Measurements from ENCODE around the gene OR51V1. TPM values are rescaled to one million over a fixed set of nuclear protein-coding genes. Genes with fewer than 3 reads are reported as not detected.

Gene OR51V1
- total and polyA plus RNA-seq, 9 donors = not detected

DNA sequence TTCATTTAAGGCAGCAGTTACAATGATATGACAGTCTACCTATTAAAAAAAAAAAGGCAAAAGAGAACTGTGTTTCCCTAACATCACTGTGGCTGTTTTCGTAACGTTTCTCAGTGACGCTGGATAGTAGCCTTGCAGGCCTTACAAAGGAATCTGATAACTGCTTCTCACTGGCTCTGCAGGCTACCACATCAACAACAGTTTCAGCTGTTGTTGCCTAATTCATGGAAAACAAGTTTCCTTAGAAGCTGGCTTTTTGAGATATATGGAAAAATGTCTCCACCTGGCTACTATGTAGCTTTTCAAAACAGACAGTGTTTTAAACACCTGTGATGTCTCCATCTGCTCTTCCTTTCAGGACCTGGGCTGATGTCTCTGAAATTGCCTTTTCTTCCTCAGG lies 3.8 kb downstream of the OR51V1 start:
- Histone ChIP-seq H3K9me3 (no peaks in the 10 kb centered on the region), H3K27me3 (no peaks in the 10 kb centered on the region), H3K27ac (no peak overlapping the region), H3K36me3 (no peaks in the 10 kb centered on the region), H3K4me1 (ENCODE audit: insufficient read depth) (no peaks in the 10 kb centered on the region), H3K4me3 (no peak overlapping the region)
- 44 to 52% (median 46%) methylated on average over 3 of the region's 3 CpGs for WGBS, 3 donors
- intact Hi-C loops (cut with DNase I) = no loop called here
- TF ChIP-seq EP300 (IDR thresholded peaks at IDR 0.05) (no peak), POLR2A (IDR thresholded peaks at IDR 0.05) (no peak)
- no peak for DNase-seq

DNA sequence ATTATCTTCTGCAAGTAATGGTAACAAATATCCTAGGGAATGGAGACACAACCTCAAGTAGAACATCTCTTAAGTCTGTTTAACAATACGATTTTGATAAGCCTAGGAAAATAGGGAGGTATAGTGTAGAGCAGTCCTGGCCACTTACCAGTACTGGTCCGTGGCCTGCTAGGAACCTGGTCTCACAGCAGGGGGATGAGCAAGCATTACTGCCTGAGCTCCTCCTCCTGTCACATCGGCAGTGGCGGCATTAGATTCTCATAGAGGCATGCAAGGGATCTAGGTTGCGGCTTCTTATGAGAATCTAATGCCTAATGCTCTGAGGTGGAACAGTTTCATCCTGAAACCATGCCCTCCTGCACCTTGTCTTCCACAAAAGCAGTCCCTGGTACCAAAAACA lies 4.4 kb downstream of the OR51V1 start:
- 81 to 84% (median 84%) methylated on average over 5 of the region's 5 CpGs for WGBS, 3 donors
- H3K4me3 ChIP-seq = no peak overlapping the region
- no peaks in the 10 kb centered on the region for H3K27me3 ChIP-seq
- intact Hi-C loops (cut with DNase I) = no loop called here
- H3K9me3 ChIP-seq = no peaks in the 10 kb centered on the region
- no peak for TF ChIP-seq POLR2A (IDR thresholded peaks at IDR 0.05)
- TF ChIP-seq EP300 (IDR thresholded peaks at IDR 0.05) = no peak
- DNase-seq = no peak
- H3K4me1 ChIP-seq (ENCODE audit: insufficient read depth) = no peaks in the 10 kb centered on the region
- no peak overlapping the region for H3K27ac ChIP-seq
- H3K36me3 ChIP-seq = no peaks in the 10 kb centered on the region

DNA sequence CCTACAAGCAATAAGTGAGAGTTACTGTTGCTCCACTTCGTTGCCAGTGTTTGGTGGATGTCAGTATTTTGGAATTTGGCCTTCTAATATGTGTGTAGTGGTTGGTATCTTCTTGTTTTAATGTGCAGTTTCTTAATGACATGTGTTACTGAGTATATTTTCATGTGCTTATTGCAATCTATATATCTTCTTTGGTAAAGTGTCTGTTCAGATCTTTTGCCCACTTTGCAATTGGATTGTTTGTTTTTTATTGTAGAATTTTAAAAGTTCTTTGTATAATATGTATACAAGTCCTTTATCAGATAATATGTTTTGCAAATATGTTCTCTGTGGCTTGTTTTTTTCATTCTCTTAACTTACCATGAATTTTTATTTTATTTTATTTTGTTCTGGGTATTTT lies 7.7 kb downstream of the OR51V1 start:
- H3K27ac ChIP-seq = no peak overlapping the region
- no peaks in the 10 kb centered on the region for H3K9me3 ChIP-seq

DNA sequence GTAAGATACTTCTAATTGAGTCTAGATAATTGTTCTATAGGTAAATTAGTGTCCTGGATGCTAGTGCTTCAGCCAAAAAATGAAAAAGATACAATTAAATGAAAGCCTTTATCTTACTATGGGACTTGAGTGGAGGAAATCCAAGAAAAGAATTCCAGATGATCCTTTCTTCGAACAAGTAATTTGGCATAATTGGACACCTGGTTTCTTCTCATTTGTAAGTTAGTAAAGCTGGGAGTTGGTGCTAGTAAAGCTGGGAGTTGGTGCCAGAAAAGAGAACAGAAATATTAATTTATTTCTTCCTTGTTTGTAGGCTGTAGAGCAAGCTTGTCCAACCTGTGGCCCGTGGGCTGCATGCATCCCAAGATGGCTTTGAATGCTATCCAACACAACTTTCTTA lies 12.3 kb downstream of the OR51V1 start:
- Histone ChIP-seq H3K27me3 (no peaks in the 10 kb centered on the region), H3K4me1 (ENCODE audit: insufficient read depth) (no peaks in the 10 kb centered on the region), H3K36me3 (no peaks in the 10 kb centered on the region), H3K4me3 (no peak overlapping the region), H3K27ac (no peak overlapping the region), H3K9me3 (no peaks in the 10 kb centered on the region)
- no peak for TF ChIP-seq POLR2A (IDR thresholded peaks at IDR 0.05)
- TF ChIP-seq, protein P1, sequence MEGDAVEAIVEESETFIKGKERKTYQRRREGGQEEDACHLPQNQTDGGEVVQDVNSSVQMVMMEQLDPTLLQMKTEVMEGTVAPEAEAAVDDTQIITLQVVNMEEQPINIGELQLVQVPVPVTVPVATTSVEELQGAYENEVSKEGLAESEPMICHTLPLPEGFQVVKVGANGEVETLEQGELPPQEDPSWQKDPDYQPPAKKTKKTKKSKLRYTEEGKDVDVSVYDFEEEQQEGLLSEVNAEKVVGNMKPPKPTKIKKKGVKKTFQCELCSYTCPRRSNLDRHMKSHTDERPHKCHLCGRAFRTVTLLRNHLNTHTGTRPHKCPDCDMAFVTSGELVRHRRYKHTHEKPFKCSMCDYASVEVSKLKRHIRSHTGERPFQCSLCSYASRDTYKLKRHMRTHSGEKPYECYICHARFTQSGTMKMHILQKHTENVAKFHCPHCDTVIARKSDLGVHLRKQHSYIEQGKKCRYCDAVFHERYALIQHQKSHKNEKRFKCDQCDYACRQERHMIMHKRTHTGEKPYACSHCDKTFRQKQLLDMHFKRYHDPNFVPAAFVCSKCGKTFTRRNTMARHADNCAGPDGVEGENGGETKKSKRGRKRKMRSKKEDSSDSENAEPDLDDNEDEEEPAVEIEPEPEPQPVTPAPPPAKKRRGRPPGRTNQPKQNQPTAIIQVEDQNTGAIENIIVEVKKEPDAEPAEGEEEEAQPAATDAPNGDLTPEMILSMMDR (IDR thresholded peaks at IDR 0.05) = no peak
- TF ChIP-seq EP300 (IDR thresholded peaks at IDR 0.05) = no peak
- intact Hi-C loops (cut with DNase I) = no loop called here
- DNase-seq = no peak
- WGBS, 3 donors = 12 to 21% (median 18%) methylated on average over 2 of the region's 2 CpGs

More for the DNA sequence above, 7.7 kb downstream of the OR51V1 start:
- 12 to 33% (median 15%) methylated on average over 1 of the region's 1 CpG for WGBS, 3 donors
- intact Hi-C loops (cut with DNase I) = no loop called here
- no peaks in the 10 kb centered on the region for H3K27me3 ChIP-seq
- H3K36me3 ChIP-seq = no peaks in the 10 kb centered on the region
- no peak overlapping the region for H3K4me3 ChIP-seq
- H3K4me1 ChIP-seq (ENCODE audit: insufficient read depth) = no peaks in the 10 kb centered on the region
- no peak for TF ChIP-seq POLR2A (IDR thresholded peaks at IDR 0.05)
- TF ChIP-seq, protein P1 (IDR thresholded peaks at IDR 0.05) = no peak
- TF ChIP-seq EP300 (IDR thresholded peaks at IDR 0.05) = no peak
- no peak for DNase-seq

DNA sequence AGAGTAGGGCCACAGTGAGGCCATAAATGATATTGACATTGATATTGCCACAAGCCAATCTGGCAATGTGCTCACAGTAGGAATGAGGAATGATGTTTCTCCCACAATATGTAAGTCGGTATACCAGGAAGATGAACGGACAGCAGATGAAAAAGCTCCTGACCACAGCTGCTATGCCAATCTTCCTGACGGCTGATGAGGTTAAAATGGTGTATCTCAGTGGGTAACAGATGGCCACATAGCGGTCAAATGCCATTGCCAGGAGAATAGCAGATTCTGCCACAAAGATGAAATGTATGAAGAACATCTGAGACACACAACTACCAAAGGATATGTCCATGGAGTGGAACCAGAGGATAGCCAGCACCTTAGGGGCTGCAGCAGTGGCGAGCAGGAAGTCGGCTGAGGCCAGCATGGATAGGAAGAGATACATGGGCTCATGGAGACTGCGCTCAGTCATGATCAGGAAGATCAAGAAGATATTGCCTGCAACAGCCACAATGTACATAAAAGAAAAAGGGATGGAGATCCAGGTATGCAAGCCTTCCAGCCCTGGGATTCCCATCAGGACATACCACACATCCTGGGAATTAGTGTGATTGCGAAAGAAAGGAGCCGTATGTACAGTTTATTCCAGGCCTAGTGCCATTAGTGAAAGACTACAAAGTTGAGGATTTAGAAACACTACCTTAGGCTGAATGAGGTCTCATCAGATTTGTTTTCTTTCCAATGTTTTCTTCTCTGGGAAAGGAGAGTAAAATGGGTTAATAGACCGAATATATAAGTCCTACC lies 22.2 kb downstream of the OR51V1 start:
- Histone ChIP-seq H3K27me3 (no peaks in the 10 kb centered on the region), H3K27ac (no peak overlapping the region), H3K36me3 (no peaks in the 10 kb centered on the region), H3K4me3 (no peak overlapping the region), H3K4me1 (ENCODE audit: insufficient read depth) (no peaks in the 10 kb centered on the region), H3K9me3 (no peaks in the 10 kb centered on the region)
- TF ChIP-seq, protein P1 (IDR thresholded peaks at IDR 0.05) = no peak
- TF ChIP-seq POLR2A (IDR thresholded peaks at IDR 0.05) (no peak), EP300 (IDR thresholded peaks at IDR 0.05) (no peak)
- WGBS, 3 donors = 78 to 83% (median 80%) methylated on average over 10 of the region's 10 CpGs
- intact Hi-C loops (cut with DNase I) = no loop called here
- no peak for DNase-seq
